Lower leg skin (tissue), 4 donors: ENCODE data around the gene GRM7. TPM values are rescaled to one million over a fixed set of nuclear protein-coding genes. Genes with fewer than 3 reads are reported as not detected.

Experiments used
- DNase-seq, 2 donors: peaks; one replicate each; pipeline ENCODE4 v3.0.0-alpha.2; 2019; ENCODE audit warnings: low spot score in 2 of 2
- H3K4me3 ChIP-seq: fragments of 200-600 bp; sonication (generic); 2 replicates; pipeline ENCODE4 v1.5.1; 2017; ENCODE audit warnings: mild to moderate bottlenecking, low read depth; ENCODE audit not compliant: poor library complexity, severe bottlenecking
- POLR2A ChIP-seq, 2 donors: fragments of 450-650 bp; IDR thresholded peaks; one replicate each; pipeline ENCODE4 v1.6.1; 2016 to 2017; ENCODE audit warnings: antibody characterized with exemption in 2 of 2, mild to moderate bottlenecking in 1 of 2, moderate library complexity in 1 of 2
- WGBS, 2 donors: methylation state at CpG; one replicate each; pipeline ENCODE4 v1.1.5; 2018; 5-methylcytosine and 5-hydroxymethylcytosine counted together
- intact Hi-C: fragments of 100-400 bp; cut with DNase I; formaldehyde crosslinking; loops from one replicate; pipeline ENCODE4 v1.15.0; 2023; ENCODE audit warnings: low total_unique reads
- total RNA-seq, 4 donors: library from RNA; depleted of rRNA; stranded (reverse); fragments of >200 nt; gene quantifications; one replicate each; pipeline ENCODE4 v1.1.0, GENCODE V29; 2016
- TF ChIP-seq, protein P1 (sequence below), 3 donors: fragments of 450-650 bp; IDR thresholded peaks; one replicate each; pipeline ENCODE4 v1.5.1; 2016; ENCODE audit warnings: antibody characterized with exemption in 3 of 3, mild to moderate bottlenecking in 3 of 3, moderate library complexity in 2 of 3

The GRM7 gene
- total RNA-seq, 4 donors from 2014 or later, result 0.32 TPM; not detected in 3

DNA sequence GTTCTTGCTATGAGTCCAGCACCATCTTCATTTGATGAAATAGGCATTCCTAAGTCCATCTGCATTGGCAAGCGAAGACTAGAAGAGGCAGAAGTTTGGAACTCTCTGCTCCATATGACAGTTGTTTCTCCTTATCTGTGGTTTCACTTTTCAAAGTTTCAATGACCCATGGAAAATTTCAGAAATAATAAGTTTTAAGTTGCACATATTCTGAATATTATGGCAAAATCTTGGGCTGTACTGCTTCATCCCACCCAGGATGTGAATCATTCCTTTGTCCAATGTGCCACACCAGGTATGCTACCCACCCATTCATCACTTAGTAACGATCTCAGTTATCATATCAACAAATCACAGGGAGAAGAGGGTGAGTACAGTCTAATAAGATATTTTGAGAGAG is 647.9 kb downstream of the GRM7 start:
- WGBS, 2 donors, result 53 to 70% methylated on average over 2 of the region's 2 CpGs
- intact Hi-C loops, result no loop called here
- no peak for DNase-seq
- no peak overlapping the region for H3K4me3 ChIP-seq
- TF ChIP-seq, protein P1, sequence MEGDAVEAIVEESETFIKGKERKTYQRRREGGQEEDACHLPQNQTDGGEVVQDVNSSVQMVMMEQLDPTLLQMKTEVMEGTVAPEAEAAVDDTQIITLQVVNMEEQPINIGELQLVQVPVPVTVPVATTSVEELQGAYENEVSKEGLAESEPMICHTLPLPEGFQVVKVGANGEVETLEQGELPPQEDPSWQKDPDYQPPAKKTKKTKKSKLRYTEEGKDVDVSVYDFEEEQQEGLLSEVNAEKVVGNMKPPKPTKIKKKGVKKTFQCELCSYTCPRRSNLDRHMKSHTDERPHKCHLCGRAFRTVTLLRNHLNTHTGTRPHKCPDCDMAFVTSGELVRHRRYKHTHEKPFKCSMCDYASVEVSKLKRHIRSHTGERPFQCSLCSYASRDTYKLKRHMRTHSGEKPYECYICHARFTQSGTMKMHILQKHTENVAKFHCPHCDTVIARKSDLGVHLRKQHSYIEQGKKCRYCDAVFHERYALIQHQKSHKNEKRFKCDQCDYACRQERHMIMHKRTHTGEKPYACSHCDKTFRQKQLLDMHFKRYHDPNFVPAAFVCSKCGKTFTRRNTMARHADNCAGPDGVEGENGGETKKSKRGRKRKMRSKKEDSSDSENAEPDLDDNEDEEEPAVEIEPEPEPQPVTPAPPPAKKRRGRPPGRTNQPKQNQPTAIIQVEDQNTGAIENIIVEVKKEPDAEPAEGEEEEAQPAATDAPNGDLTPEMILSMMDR (IDR thresholded peaks at IDR 0.05), result no peak
- TF ChIP-seq POLR2A (IDR thresholded peaks at IDR 0.05), result no peak

DNA sequence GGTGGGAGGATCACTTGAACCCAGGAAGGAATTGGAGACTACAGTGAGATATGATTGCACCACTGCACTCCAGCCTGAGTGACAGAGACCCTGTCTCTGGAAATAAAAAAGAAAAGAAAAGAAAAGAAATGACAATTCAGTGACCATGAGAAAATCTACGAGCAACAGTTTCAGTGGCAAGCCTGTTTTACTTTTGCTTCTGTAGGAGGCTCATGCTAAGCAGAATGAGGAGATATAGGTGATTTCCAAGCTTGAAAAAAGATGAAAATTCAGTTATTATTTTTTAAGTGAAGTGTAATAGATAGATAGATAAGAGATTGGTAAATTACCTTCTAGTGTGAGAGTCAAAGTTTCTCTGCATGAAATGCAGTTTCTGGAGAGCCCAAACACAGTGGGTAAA is 651.1 kb downstream of the GRM7 start:
- intact Hi-C loops, result no loop called here
- DNase-seq, result no peak
- 81 to 94% methylated on average over 1 of the region's 1 CpG for WGBS, 2 donors
- TF ChIP-seq POLR2A (IDR thresholded peaks at IDR 0.05), result no peak
- TF ChIP-seq, protein P1 (IDR thresholded peaks at IDR 0.05), result no peak
- H3K4me3 ChIP-seq, result no peak overlapping the region

DNA sequence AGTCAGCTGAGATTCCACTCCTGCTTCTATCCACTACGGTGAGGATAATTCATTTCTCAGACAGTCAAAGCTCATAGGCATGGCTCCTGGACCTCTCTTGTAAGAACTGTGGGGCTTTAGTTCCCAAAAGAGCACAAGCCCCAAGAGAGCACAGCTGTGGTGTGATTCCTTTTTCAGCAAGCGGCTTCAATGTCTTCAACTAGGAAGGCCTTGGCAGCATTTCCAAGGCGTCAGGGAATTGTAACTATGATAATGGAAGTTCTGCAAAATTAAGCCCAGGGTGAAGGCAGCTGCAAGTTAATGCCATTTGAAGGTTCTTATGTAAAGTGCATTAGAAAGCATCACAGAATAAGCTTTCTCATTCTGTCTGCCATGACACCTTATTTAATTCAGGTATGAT is 657.1 kb downstream of the GRM7 start:
- DNase-seq, result no peak
- H3K4me3 ChIP-seq, result no peak overlapping the region
- 62 to 65% methylated on average over 3 of the region's 3 CpGs for WGBS, 2 donors
- intact Hi-C loops, result no loop called here
- TF ChIP-seq, protein P1 (IDR thresholded peaks at IDR 0.05), result no peak
- TF ChIP-seq POLR2A (IDR thresholded peaks at IDR 0.05), result no peak

DNA sequence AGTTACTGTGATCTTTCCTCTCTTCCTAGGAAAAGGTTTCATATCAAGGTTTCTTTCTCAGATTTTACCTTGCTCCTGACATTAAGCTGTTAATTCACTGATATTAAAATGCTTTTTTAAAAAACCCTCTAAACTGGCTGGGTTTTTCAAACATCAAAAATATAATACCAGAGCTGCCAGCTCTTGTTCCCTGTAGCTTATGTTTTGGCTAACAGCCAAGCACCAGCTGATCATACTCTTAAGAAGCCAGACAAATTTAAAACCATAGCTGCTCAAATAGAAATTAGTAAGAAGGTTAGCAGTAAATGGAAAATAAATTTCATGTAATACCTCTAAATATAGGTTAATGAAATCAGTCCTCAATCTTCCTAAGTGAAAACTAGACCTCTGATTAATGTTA is 657.5 kb downstream of the GRM7 start:
- intact Hi-C loops, result no loop called here
- TF ChIP-seq, protein P1 (IDR thresholded peaks at IDR 0.05), result no peak
- no peak for TF ChIP-seq POLR2A (IDR thresholded peaks at IDR 0.05)
- H3K4me3 ChIP-seq, result no peak overlapping the region
- no peak for DNase-seq

DNA sequence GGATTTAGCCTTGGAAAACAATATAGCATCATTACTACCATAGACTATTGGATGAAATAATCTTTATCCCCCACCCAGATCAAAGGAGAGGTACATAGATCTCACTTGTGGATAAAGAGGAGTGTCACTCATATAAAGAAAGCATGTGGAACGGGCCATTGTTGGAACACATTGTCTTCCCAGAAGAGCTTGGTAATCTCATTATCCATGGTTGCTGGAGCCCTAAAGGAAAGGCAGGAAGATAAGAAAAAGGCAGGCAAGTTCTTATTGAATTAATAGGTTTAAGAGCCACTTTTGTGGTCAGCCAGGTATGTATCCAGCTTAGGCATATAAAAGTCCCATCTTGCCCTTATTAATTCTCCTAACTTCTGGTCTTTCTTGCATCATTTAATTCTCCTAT is 659.1 kb downstream of the GRM7 start:
- no peak for DNase-seq
- intact Hi-C loops, result no loop called here
- TF ChIP-seq POLR2A (IDR thresholded peaks at IDR 0.05), result no peak
- TF ChIP-seq, protein P1 (IDR thresholded peaks at IDR 0.05), result no peak
- no peak overlapping the region for H3K4me3 ChIP-seq
- WGBS, 2 donors, result 94 to 100% methylated on average over 1 of the region's 1 CpG

DNA sequence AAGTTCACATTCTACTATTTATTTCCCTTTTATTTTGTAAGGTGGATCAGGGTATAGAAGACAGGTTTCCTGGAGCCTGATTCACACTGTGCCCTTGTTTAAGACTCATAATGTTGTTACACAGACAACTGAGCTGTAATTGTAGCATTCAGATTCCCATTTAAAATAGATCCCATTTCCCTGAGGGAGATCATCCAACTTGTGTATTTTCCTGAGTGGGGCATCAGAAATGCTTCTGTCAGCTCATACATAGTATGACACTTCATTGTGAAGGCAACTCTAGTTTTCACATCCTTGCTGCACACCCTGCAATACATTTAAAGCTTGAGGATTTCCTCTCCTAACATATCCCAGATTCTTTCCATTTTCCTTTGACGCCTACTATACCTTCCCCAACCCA is 659.7 kb downstream of the GRM7 start:
- TF ChIP-seq POLR2A (IDR thresholded peaks at IDR 0.05), result no peak
- TF ChIP-seq, protein P1 (IDR thresholded peaks at IDR 0.05), result no peak
- no peak overlapping the region for H3K4me3 ChIP-seq
- intact Hi-C loops, result no loop called here
- no peak for DNase-seq
- 93 to 95% methylated on average over 1 of the region's 1 CpG for WGBS, 2 donors
